Lower leg skin (tissue), 4 donors: Measurements from ENCODE around the gene ARHGAP25. TPM values are rescaled to one million over a fixed set of nuclear protein-coding genes. Genes with fewer than 3 reads are reported as not detected.

ENCODE experiments used
- DNase-seq, 2 donors: peaks; one replicate each; pipeline ENCODE4 v3.0.0-alpha.2; 2019; ENCODE audit warnings: low spot score in 2 of 2
- H3K4me3 ChIP-seq: fragments of 200-600 bp; sonication (generic); 2 replicates; pipeline ENCODE4 v1.5.1; 2017; ENCODE audit warnings: mild to moderate bottlenecking, low read depth; ENCODE audit not compliant: poor library complexity, severe bottlenecking
- CTCF ChIP-seq, 3 donors: fragments of 450-650 bp; IDR thresholded peaks; one replicate each; pipeline ENCODE4 v1.5.1; 2016; ENCODE audit warnings: antibody characterized with exemption in 3 of 3, mild to moderate bottlenecking in 3 of 3, moderate library complexity in 2 of 3
- POLR2A ChIP-seq, 2 donors: fragments of 450-650 bp; IDR thresholded peaks; one replicate each; pipeline ENCODE4 v1.6.1; 2016 to 2017; ENCODE audit warnings: antibody characterized with exemption in 2 of 2, mild to moderate bottlenecking in 1 of 2, moderate library complexity in 1 of 2
- WGBS, 2 donors: methylation state at CpG; one replicate each; pipeline ENCODE4 v1.1.5; 2018; 5-methylcytosine and 5-hydroxymethylcytosine counted together
- intact Hi-C: fragments of 100-400 bp; cut with DNase I; formaldehyde crosslinking; loops from one replicate; pipeline ENCODE4 v1.15.0; 2023; ENCODE audit warnings: low total_unique reads
- total RNA-seq, 4 donors: library from RNA; depleted of rRNA; stranded (reverse); fragments of >200 nt; gene quantifications; one replicate each; pipeline ENCODE4 v1.1.0, GENCODE V29; 2016

Gene ARHGAP25
- total RNA-seq, 4 donors from 2014 or later: 3.3 to 9.6 (median 4.9) TPM

GRCh38 chr2:68736086-68736485 is 1.5 kb downstream of the ARHGAP25 start:
- intact Hi-C loops: no loop called here
- DNase-seq: no peak
- 75 to 91% methylated on average over 2 of the region's 2 CpGs for WGBS, 2 donors
- TF ChIP-seq POLR2A (IDR thresholded peaks at IDR 0.05): no peak
- TF ChIP-seq CTCF (IDR thresholded peaks at IDR 0.05): no peak
- H3K4me3 ChIP-seq: no peak overlapping the region

- intact Hi-C loops: no loop called here
- no peak for TF ChIP-seq POLR2A (IDR thresholded peaks at IDR 0.05)
- no peak for TF ChIP-seq CTCF (IDR thresholded peaks at IDR 0.05)
- 73 to 87% methylated on average over 1 of the region's 1 CpG for WGBS, 2 donors
- DNase-seq: no peak
- no peak overlapping the region for H3K4me3 ChIP-seq
Measured at GRCh38 chr2:68737711-68738110, 3.1 kb downstream of the ARHGAP25 start.

GRCh38 chr2:68738906-68739594 is 4.4 kb downstream of the ARHGAP25 start:
- H3K4me3 ChIP-seq: no peak overlapping the region
- TF ChIP-seq POLR2A (IDR thresholded peaks at IDR 0.05) (no peak), CTCF (IDR thresholded peaks at IDR 0.05) (no peak)
- intact Hi-C loops: no loop called here
- WGBS, 2 donors: 69 to 74% methylated on average over 3 of the region's 3 CpGs
- DNase-seq: no peak

- intact Hi-C loops: loop anchor here (10.0 kb wide), 1 partner anchor 185 kb away; no protein-coding TSS in a partner anchor
- WGBS, 2 donors: 81 to 83% methylated on average over 6 of the region's 6 CpGs
- no peak for TF ChIP-seq CTCF (IDR thresholded peaks at IDR 0.05)
- no peak for TF ChIP-seq POLR2A (IDR thresholded peaks at IDR 0.05)
- H3K4me3 ChIP-seq: no peak overlapping the region
- peak in 1 of 2 donors; percentile 50 for DNase-seq
Measured at GRCh38 chr2:68739595-68740399, 5.2 kb downstream of the ARHGAP25 start.

GRCh38 chr2:68740400-68740914 is 5.8 kb downstream of the ARHGAP25 start:
- 38 to 46% methylated on average over 2 of the region's 2 CpGs for WGBS, 2 donors
- intact Hi-C loops: loop anchor here (10.0 kb wide), 1 partner anchor 184 kb away; no protein-coding TSS in a partner anchor
- no peak overlapping the region for H3K4me3 ChIP-seq
- DNase-seq: no peak
- TF ChIP-seq POLR2A (IDR thresholded peaks at IDR 0.05): no peak
- no peak for TF ChIP-seq CTCF (IDR thresholded peaks at IDR 0.05)
